GM21576 (cell line): ENCODE measurements around the gene HBA1.
"Not testable (repeated sequence)": the region's sequence is repeated elsewhere in the genome, so short reads cannot be mapped to it uniquely, and the experiment has no call there.

Experiments
- ATAC-seq: cut with Tn5 transposase; IDR thresholded peaks from one replicate; pipeline ENCODE4 v1.9.1; 2021; ENCODE audit warnings: mild to moderate bottlenecking, moderate library complexity; ENCODE audit not compliant: unreplicated experiment

The HBA1 gene

DNA sequence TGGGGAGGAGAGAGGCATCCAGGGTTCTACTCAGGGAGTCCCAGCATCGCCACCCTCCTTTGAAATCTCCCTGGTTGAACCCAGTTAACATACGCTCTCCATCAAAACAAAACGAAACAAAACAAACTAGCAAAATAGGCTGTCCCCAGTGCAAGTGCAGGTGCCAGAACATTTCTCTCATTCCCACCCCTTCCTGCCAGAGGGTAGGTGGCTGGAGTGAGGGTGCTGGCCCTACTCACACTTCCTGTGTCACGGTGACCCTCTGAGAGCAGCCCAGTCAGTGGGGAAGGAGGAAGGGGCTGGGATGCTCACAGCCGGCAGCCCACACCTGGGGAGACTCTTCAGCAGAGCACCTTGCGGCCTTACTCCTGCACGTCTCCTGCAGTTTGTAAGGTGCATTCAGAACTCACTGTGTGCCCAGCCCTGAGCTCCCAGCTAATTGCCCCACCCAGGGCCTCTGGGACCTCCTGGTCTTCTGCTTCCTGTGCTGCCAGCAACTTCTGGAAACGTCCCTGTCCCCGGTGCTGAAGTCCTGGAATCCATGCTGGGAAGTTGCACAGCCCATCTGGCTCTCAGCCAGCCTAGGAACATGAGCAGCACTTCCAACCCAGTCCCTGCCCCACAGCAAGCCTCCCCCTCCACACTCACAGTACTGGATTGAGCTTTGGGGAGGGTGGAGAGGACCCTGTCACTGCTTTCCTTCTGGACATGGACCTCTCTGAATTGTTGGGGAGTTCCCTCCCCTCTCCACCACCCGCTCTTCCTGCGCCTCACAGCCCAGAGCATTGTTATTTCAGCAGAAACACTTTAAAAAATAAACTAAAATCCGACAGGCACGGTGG lies 2.3 kb upstream of the HBA1 start:
- not testable (repeated sequence) for ATAC-seq

DNA sequence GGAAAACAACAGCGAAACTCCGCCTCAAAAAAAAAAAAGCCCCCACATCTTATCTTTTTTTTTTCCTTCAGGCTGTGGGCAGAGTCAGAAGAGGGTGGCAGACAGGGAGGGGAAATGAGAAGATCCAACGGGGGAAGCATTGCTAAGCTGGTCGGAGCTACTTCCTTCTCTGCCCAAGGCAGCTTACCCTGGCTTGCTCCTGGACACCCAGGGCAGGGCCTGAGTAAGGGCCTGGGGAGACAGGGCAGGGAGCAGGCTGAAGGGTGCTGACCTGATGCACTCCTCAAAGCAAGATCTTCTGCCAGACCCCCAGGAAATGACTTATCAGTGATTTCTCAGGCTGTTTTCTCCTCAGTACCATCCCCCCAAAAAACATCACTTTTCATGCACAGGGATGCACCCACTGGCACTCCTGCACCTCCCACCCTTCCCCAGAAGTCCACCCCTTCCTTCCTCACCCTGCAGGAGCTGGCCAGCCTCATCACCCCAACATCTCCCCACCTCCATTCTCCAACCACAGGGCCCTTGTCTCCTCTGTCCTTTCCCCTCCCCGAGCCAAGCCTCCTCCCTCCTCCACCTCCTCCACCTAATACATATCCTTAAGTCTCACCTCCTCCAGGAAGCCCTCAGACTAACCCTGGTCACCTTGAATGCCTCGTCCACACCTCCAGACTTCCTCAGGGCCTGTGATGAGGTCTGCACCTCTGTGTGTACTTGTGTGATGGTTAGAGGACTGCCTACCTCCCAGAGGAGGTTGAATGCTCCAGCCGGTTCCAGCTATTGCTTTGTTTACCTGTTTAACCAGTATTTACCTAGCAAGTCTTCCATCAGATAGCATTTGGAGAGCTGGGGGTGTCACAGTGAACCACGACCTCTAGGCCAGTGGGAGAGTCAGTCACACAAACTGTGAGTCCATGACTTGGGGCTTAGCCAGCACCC lies 1.2 kb upstream of the HBA1 start:
- ATAC-seq, result no peak

DNA sequence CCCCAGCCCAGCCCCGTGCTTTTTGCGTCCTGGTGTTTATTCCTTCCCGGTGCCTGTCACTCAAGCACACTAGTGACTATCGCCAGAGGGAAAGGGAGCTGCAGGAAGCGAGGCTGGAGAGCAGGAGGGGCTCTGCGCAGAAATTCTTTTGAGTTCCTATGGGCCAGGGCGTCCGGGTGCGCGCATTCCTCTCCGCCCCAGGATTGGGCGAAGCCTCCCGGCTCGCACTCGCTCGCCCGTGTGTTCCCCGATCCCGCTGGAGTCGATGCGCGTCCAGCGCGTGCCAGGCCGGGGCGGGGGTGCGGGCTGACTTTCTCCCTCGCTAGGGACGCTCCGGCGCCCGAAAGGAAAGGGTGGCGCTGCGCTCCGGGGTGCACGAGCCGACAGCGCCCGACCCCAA lies 474 bp upstream of the HBA1 start:
- not testable (repeated sequence) for ATAC-seq

DNA sequence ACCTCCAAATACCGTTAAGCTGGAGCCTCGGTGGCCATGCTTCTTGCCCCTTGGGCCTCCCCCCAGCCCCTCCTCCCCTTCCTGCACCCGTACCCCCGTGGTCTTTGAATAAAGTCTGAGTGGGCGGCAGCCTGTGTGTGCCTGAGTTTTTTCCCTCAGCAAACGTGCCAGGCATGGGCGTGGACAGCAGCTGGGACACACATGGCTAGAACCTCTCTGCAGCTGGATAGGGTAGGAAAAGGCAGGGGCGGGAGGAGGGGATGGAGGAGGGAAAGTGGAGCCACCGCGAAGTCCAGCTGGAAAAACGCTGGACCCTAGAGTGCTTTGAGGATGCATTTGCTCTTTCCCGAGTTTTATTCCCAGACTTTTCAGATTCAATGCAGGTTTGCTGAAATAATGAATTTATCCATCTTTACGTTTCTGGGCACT lies 928 bp downstream of the HBA1 start:
- ATAC-seq, result no peak

DNA sequence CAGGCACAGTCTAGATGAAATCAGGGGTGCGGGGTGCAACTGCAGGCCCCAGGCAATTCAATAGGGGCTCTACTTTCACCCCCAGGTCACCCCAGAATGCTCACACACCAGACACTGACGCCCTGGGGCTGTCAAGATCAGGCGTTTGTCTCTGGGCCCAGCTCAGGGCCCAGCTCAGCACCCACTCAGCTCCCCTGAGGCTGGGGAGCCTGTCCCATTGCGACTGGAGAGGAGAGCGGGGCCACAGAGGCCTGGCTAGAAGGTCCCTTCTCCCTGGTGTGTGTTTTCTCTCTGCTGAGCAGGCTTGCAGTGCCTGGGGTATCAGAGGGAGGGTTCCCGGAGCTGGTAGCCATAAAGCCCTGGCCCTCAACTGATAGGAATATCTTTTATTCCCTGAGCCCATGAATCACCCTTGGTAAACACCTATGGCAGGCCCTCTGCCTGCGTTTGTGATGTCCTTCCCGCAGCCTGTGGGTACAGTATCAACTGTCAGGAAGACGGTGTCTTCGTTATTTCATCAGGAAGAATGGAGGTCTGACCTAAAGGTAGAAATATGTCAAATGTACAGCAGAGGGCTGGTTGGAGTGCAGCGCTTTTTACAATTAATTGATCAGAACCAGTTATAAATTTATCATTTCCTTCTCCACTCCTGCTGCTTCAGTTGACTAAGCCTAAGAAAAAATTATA lies 1.6 kb downstream of the HBA1 start:
- no peak for ATAC-seq

DNA sequence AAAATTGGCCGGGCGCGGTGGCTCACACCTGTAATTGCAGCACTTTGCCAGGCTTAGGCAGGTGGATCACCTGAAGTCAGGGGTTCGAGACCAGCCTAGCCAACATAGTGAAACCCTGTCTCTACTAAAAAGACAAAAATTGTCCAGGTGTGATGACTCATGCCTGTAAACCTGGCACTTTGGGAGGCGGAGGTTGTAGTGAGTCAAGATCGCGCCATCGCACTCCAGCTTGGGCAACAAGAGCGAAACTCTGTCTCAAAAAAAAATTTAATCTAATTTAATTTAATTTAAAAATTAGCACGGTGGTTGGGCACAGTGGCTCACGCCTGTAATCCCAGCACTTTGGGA lies 2.2 kb downstream of the HBA1 start:
- ATAC-seq, result no peak

DNA sequence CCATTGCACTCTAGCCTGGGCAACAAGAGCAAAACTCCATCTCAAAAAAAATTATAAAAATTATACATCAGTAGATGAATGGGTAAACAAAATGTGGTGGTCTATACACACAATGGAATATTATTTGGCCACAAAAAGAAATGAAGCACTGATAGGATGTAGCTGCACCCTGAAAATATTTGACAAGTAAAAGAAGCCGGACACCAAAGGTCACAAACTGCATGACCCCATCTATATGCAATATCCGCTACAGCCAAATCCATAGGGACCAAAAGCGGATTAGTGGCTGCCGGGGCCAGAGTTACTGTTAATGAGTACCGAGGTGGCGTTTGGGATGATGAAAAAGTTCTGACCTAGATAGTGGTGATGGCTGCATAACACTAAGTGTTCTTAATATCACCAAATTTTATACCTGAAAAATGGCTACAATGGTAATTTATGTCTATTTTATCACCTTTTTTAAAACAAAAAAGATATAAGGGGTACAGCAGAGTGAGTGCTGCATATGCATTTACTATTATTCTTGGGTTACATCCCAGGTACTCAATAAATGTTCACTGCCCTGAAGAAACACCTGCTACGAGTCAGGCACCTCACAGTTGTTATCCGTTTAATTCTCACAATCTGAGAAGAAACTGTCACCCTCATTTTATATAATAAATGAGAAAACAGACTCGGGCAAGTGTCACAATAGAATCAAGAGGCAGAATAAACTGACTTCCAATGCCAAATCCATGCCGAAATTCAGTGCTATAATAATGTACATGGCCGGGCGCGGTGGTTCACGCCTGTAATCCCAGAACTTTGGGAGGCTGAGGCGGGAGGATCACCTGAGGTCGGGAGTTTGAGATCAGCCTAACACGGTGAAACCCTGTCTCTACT lies 3.0 kb downstream of the HBA1 start:
- ATAC-seq, result no peak

DNA sequence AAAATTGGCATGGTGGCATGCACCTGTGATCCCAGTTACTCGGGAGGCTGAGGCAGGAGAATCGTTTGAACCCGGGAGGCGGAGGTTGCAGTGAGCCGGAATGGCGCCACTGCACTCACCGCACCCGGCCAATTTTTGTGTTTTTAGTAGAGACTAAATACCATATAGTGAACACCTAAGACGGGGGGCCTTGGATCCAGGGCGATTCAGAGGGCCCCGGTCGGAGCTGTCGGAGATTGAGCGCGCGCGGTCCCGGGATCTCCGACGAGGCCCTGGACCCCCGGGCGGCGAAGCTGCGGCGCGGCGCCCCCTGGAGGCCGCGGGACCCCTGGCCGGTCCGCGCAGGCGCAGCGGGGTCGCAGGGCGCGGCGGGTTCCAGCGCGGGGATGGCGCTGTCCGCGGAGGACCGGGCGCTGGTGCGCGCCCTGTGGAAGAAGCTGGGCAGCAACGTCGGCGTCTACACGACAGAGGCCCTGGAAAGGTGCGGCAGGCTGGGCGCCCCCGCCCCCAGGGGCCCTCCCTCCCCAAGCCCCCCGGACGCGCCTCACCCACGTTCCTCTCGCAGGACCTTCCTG lies 3.7 kb downstream of the HBA1 start, which contains the start of gene HBQ1:
Gene HBQ1, plus strand, starts transcription at position 359 of the 575 bp plus-strand sequence. Its CDS starts 28 bp downstream, at position 387.
- ATAC-seq, result no peak

DNA sequence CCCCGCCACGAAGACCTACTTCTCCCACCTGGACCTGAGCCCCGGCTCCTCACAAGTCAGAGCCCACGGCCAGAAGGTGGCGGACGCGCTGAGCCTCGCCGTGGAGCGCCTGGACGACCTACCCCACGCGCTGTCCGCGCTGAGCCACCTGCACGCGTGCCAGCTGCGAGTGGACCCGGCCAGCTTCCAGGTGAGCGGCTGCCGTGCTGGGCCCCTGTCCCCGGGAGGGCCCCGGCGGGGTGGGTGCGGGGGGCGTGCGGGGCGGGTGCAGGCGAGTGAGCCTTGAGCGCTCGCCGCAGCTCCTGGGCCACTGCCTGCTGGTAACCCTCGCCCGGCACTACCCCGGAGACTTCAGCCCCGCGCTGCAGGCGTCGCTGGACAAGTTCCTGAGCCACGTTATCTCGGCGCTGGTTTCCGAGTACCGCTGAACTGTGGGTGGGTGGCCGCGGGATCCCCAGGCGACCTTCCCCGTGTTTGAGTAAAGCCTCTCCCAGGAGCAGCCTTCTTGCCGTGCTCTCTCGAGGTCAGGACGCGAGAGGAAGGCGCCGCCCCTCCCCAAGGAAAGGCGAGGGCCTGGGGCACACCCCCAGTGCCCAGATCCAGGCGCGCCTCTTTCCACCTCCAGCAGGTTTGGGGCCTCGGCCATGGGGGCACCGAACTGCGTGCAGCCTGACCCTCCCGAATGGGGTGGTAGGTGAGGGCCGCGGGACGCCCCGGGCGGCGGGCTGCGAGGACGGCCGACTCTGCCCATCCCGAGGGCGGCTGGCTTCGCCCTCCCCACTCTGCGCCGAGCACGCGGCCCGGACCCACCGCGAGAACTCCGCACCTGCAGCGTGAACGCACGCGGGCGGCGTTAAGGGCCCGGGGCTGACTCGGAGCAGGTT lies 4.4 kb downstream of the HBA1 start:
- no peak for ATAC-seq

DNA sequence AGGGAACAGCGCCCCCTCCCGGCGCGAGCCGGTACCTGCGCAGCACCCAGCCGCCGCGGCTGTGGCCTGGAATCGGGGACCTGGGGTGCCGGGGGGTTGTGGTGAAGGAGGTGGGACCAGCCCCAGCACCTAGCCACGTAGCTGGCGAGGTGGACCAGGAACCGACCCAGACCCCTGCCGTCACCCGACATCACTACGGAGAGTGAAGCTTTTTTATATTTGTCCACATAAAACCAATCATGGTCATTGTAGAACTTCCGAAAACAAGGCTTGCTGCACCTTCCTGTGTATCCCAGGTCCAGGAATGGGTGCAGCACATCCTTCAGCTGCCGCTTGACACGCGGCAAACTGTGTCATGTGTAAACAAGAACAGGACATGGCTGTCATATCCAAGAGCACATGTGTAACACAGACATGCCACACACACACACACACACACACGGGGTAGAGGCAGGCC lies 5.1 kb downstream of the HBA1 start:
- ATAC-seq, result no peak

DNA sequence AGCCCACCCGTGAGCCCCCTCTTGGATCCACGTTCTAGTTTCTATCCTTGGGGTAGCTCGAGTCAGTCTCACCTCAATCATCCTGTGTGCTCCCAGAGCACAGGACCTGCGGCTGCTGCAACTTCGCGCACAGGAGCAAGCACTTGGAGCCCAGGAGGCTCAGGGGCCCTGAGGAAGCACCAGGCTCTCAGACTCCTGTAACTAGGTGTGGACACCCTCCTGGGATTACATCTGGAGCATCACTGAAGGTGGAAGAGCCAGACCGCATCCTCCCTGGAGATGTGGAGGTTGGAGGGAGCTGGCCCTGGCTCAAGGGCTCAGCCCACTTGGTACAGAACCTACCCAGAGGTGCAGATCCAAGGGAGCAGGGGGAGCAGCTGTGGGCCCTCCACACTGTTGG lies 6.5 kb downstream of the HBA1 start:
- no peak for ATAC-seq

DNA sequence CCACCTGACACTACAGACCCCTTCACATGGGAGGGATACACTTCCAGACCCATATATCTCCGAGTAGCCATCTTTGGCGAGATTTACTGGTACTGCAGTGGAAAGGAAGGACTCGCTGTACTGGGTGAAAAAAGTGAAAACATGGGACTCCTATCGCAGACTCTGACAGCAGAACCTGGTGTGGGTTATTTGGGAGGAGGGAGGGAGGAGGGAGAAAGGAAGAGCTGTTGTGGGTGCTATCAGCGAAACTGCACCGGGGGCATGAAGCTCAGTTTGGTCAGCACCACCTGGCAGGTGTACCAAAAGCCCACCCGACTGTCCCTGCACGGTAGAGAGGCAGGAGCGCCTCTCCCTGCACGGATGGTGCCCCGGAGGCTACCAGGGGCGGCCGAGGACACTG lies 8.7 kb downstream of the HBA1 start:
- ATAC-seq, result no peak

DNA sequence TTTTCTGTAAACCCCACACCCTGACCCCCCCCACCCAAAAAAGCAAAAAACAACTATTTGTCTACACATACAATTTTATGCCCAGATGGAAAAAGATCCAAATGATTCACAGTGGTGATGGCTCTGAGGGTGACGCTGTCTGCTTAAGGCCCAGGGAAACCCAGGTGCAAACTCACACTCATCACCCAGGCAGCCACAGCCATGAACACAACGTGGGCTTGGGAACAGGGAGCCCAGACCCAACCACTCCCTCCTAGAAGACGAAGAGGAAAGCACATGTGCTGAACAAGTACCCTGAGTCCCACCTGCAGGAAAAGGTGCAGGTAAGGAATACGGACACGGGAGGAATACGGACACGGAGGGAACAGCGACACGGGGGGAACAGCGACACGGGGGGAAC lies 9.2 kb downstream of the HBA1 start:
- ATAC-seq, result no peak

DNA sequence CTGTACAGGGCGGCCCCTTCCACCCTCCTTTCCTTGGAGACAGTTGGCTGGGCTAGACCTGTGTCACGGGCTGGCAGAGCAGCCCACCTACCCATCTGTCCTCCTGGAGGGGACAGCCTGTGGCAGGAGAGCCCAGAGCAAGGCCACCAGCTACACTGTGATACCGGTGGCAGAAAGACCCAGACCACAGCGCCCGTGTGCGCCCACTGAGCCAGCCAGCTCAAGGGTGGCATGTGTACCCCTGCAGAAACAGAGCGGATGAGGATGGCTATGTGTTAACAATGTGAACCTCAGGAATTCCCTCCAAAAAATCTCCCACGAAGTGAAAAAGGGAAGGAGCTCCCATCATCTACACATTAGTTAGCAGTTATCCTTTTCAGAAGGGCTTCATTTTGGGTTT lies 10.8 kb downstream of the HBA1 start:
- no peak for ATAC-seq

DNA sequence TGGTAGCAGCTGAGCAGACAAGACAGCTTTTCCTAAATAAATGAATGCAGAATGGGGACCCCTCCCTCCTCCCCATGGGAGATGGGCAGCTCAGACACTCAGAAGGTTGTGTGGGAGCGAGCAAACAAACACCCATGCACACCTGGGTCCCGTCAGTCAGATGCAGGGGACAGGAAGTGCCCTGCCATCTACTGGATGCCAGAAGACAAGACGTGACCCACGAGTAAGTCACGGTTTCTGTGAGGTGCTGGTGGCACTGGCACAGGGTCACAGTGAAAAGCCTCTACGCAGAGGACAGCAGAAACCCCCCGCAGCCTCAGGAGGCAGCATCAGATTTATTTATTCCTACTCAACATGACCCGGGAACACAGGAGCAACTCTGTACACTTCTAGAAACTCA lies 12.2 kb downstream of the HBA1 start:
- no peak for ATAC-seq

DNA sequence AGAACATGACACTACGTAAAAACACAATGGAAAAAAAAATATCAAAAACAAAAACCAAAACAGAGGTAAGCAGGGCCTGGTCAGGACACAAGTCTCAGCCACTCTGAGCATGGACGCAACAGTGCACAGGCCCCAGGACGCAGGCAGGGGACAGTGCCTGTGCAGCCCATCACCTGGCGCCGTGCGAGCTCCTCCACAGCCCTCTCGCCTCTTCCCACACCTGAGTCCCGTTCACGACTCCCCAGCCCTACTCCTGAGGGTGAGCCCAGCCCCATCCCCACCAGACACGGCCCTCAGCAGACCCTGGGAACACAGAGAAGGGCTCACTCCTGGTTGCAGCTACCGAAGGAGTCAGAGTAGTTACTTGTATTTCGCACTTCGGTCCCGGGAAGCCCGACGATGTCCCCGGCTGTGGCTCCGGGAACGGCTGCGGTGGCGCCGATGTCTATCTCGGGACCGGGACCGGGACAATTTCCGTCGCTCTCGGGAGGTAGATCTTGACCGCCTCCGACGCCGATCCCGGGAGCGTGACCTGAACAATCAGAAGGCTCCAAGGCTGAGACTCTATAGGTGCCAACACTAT lies 13.2 kb downstream of the HBA1 start:
- no peak for ATAC-seq

DNA sequence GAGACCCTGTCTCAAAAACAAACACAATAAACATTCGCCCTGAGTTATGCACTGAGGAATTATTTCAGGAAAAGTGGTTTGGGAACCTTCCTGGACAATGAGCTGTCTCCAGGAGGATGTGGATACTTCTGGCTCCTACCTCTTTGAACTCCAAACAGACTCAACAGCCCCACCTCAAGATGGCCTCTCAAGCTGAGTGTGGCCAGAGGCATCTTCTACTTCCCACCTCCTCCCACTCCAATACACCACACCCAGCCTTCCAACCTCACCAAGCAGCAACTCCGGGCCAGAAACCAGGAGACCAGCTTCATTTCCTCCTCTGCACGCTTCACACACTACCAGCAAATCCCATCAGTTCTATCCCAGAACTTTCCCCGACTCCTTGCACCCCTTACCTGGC lies 15.4 kb downstream of the HBA1 start:
- ATAC-seq, result no peak

DNA sequence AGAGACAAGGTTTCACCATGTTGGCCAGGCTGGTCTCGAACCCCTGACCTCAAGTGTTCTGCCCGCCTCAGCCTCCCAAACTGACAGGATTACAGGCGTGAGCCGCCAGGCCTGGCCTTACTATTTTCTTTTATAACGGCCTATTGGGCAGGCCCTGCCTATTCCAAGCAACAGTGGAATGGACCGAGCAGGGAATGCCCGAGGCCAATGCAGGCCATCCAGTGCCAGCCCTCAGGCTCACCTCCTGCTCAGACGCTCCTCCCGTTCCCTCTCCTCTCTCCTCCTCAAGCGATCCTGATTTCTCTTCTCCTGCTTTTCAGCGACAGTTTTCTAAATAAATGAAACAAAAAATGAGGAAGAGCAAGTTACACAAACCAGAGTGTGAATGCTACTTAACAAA lies 16.2 kb downstream of the HBA1 start:
- ATAC-seq, result no peak

DNA sequence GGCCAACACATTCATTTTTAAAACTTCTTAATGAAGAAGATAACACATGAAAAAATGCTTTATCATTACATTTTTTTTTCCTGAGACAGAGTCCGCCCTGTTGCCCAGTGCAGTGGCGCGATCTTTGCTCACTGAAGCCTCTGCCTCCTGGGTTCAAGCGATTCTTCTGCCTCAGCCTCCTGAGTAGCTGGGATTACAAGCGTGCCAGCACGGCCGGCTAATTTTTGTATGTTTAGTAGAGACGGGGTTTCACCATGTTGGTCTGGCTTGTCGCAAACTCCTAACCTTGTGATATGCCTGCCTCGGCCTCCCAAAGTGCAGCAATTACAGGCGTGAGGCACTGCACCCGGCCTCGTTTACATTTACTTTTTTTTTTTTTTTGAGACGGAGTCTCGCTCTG lies 17.0 kb downstream of the HBA1 start:
- no peak for ATAC-seq
